NCI-H748 (cell line): ENCODE results near the gene ZFP1.

Experiments used
- DNase-seq: peaks from one replicate; lab custom pipeline; 2025; ENCODE audit not compliant: unreplicated experiment; lab: John Stamatoyannopoulos, UW

The ZFP1 gene

DNA sequence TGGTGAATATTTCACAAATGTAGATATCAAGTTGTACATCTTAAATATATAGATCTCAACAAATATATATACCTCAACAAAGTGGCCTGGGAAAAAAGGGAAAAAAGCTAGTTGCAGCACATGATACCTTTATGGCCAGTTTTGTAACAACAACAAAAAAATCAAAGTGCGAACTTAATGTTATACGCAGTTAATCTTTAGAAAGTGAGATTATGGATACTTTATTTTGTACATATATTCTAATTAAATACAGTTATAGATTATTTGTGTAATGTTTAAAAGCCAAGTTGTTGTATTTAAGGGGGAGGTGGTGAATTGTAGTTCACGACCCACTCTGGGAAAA lies 385 bp upstream of the ZFP1 start:
- no peak for DNase-seq

DNA sequence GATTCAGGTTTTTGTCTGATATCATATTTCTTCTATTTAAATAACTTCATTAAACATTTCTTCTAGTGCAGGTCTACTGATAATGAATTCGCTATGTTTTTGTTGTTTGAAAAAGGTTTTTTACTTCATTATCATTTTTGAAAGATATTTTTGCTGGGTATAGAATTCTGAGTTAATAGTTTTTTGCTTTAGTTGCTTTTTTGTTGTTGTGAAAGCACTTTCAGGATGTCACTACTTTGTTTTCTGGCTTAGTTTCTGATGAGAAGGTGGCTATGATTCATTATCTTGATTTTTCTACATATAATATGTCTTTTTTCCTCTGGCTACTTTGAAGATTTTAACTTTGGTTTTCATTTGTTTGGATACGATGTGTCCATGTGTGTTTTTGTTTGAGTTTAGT lies 3.5 kb downstream of the ZFP1 start:
- DNase-seq: no peak

DNA sequence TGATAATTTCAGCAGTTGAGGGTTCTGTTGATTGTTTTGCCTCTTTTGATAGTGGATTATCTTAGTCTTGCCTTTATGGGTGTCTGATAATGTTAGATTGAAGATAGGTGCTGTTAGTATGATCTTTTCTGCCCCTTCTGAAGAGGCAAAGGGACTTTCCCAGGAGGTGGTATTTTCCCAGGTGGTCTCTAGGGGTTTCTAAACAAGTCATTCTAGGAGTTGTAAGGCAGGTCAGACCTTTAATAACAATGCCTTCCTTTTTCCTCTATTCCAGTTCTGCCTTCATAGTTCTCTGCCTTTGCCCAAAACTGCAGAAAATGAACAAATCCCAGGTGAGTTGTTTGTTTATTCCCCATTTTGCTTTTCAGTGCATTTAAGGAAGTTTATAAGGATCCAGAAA lies 4.3 kb downstream of the ZFP1 start:
- no peak for DNase-seq

DNA sequence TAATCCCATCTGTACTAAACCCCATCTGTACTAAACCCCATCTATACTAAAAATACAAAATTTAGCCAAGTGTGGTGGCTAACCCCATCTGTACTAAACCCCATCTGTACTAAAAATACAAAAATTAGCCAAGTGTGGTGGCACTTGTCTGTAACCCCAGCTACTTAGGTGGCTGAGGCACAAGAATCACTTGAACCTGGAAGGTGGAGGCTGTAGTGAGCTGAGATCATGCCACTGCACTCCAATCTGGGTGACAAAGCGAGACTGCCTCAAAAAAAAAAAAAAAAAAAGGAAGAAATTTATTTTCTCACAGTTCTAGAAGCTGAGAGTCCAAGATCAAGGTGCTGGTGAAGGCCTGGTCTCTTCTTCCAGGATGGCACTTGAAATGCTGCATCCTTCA lies 12.1 kb downstream of the ZFP1 start:
- no peak for DNase-seq

DNA sequence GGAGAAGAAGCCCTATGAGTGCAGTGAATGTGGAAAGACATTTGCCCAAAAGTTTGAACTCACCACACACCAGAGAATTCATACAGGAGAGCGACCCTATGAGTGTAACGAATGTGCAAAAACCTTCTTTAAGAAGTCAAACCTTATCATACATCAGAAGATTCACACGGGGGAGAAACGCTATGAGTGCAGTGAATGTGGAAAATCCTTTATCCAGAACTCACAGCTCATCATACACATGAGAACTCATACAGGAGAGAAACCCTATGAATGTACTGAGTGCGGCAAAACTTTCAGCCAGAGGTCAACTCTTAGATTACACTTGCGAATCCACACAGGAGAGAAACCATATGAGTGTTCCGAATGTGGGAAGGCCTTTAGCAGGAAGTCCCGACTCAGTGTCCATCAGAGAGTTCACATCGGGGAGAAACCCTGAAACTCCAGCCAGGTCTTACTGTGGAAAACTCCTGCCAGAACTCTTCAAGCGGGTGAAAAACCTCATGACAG lies 21.6 kb downstream of the ZFP1 start:
- DNase-seq: no peak

DNA sequence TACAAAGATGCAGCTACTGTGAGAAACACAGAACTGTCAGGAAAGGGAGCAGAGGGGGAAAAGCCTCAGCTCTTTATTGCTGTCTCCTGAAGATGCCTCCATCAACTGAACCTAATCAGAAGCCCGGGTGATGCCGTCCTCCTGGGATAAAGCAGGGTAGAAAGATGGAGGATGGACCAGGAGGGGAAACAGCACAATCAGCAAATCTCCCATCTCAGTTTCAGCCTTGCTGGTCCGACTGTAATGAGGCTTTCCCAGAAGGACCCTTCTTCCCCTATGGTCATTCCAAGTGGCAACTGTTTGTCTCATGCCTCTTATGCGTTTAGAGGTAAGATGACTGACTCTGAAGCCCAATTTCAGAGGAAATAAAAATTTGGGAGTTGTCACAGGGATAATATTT lies 24.3 kb downstream of the ZFP1 start:
- DNase-seq: no peak

DNA sequence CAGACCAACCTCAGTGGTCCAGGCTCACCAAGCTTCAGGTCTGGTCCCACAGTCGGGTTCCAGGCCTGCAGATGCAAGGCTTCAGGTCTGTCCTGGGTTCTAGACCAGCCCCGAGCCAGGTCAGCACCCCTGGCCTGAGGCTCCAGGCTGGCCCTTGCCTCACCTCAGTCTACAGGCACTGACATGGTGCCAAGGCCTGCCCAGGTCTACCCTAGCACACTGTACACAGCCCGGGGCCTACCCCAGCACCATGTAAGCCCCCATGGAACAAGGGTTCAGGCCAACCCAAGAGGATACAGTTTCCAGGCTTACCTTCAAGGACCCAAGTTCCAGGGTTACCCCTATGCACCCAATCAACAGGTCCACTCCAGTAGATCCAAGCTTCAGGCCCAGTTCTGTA lies 26.8 kb downstream of the ZFP1 start:
- no peak for DNase-seq

DNA sequence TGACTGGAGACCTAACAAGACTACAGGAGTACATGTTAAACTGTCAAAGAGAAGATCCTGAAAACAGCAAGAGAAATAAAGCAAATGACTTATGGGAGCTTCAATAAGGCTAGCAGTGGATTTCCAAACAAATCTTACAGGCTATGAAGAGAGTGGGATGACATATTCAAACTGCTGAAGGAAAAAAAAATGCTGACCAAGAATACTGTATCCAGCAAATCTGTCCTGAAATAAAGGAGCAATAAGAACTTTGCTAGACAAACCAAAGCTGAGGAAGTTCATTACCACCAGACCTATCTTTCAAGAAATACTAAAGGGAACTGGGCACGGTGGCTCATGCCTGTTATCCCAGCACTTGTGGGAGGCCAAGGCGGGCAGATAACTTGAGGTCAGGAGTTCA lies 28.6 kb downstream of the ZFP1 start:
- DNase-seq: no peak

DNA sequence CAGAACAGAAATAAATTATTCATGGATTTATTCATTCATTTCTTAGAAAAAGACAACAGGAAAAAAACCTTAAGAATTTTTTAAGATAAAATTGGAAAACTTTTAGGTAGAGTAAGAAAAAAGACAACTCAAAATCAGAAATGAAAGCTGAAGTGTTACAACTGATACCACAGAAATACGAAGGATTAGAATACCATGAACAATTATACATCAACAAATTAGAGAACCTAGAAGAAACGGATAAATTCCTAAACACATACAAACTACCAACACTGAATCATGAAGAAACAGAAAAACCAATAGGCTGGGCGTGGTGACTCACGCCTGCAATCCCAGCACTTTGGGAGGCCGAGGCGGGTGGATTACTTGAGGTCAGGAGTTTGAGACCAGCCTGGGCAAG lies 30.9 kb downstream of the ZFP1 start:
- no peak for DNase-seq

DNA sequence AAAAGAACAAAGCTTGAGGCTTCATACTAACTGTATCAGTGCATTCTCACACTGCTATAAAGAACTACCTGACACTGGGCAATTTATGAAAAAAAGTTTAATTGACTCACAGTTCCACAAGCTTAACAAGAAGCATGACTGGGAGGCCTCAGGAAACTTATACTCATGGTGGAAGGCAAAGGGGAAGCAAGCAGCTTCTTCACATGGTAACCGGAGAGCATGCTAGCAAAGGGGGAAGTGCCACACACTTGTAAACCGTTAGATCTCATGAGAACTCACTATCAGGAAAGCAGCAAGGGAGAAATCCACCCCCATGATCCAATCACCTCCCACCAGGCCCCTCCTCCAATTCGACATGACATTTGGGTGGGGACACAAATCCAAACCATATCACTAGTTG lies 33.3 kb downstream of the ZFP1 start:
- no peak for DNase-seq

DNA sequence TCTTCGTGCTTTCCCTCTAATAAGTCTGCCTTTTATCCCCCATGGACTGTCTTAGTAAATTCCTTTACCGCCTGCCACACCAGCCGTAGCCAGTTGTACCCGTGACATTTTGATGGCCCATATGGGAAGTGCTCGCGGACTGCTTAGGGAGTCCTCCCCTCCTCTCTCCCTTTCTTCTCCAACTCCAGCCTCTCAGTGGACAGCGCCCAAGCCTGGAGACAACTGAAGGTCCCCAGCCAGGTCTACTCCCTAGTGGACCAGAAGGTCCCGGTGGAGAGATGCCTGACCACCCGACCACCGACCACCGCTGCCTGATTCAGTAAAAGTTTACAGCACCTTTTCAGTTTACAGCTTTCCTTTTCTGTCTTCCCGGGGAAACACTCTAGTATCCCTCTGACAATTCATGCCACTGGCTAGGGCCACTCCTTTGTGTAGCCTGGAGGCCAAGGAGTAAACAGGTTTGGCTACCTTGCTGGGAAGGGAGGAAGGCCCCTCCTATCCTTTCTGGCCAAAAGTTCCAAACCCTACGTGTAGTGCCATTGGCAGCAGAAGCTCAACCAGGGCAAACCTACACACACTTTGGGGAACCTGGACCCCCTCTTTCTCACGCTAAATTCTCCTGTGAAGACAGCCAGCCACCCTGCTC lies 40.6 kb downstream of the ZFP1 start:
- no peak for DNase-seq

DNA sequence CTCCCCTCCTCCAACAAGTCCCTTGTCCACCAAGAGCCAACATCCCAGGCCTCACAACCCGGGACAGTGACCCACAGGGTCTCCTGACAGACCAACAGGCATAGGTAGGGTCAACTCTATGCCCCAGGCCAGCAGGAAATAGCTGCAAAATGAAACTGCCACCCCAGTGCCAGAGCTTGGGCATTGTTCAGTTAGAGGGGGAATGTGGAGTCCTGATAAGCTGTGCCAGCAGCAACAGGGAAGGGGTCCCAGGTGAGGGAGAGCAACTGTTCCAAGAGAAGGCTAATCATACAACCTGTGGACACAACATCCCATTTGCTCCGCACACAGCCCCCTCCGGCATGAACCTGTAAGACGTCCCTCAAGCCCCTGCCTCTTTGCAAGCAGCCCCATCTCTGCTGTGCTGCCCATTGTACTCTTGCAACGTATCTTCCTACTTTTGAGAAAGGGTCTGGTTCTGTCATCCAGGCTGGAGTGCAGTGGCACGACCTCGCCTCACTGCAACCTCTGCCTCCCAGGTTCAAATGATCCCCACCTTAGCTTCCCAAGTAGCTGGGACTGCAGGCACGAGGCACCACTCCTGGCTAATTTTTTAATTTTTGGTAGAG lies 41.4 kb downstream of the ZFP1 start:
- no peak for DNase-seq

DNA sequence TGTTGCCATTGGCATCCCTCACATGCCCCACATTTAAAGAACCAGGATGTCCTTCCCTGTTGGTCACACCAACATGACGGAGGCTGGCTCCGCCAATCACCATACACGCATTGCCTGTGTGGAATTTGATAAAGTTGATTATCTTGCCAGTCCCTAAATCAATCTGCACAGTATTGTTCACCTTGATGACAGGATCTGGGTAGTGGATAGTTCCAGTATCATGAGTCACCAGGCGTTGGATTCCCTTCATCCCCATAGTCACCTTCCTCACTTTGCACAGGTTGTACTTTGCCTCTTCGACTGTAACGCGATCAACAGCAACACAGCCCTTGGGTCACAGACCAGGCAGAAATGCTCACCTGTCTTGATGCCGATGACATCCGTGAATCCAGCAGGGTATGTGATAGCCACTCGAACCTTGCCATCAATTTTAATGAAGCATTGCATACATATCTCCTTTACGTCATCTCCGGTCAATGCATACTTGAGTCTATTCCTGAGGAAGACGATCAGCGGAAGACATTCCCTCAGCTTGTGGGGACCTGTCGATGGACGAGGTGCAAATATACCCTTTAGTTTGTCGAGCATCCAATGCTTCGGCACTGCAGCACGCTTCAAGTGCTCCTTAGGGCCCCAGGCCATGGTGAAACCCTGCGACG lies 44.4 kb downstream of the ZFP1 start:
- DNase-seq: no peak

DNA sequence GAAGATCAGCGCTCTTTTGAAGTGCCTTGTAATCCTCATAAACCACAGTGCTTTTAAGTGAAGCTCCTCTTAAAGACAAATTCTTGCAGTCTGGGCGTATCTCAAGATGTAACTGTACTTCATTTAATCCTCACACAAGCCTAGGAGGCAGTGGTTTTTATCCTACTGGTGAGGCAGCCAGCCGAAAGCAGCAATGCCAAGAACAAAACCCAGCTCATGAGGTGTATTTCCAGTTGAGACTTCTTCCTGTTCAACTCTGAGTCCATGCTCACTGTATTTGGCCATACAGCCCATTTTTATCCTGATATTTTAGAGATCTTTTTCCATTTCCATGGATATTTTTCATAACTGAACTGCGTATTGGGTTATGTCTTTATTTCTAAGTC lies 44.9 kb downstream of the ZFP1 start:
- no peak for DNase-seq

DNA sequence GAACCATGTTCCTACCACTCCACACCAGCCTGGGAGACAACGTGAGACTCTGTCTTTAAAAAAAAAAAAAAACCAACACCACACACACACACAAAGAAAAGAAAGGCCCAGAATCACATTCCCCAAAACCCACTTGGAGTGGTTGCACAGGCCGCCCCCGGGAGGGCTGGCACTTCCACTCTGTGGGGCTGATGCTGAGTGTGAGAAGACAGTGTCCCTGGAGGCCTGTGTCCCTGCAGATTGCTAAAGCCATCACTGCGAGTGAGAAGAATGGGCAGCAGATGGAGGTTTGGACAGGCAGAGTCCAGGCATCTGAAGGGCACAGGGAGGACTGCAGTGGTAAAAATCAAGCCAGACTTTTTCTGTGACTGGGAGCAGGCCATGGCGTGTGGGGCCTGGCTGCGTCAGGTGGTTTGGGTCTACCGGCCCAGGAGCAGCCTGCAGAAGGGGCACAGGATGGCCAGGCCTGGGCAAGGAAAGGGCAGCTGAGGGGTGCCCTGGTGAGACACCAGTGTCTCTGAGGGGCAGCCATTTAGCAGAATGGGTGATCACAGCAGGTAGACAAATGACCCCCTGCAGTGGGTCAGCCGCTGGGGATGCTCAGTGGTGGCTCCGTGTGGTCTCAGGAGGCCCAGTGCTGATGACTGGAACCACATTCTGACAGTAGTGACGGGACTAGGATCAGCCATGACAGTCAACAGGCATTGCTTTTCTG lies 45.6 kb downstream of the ZFP1 start:
- no peak for DNase-seq

DNA sequence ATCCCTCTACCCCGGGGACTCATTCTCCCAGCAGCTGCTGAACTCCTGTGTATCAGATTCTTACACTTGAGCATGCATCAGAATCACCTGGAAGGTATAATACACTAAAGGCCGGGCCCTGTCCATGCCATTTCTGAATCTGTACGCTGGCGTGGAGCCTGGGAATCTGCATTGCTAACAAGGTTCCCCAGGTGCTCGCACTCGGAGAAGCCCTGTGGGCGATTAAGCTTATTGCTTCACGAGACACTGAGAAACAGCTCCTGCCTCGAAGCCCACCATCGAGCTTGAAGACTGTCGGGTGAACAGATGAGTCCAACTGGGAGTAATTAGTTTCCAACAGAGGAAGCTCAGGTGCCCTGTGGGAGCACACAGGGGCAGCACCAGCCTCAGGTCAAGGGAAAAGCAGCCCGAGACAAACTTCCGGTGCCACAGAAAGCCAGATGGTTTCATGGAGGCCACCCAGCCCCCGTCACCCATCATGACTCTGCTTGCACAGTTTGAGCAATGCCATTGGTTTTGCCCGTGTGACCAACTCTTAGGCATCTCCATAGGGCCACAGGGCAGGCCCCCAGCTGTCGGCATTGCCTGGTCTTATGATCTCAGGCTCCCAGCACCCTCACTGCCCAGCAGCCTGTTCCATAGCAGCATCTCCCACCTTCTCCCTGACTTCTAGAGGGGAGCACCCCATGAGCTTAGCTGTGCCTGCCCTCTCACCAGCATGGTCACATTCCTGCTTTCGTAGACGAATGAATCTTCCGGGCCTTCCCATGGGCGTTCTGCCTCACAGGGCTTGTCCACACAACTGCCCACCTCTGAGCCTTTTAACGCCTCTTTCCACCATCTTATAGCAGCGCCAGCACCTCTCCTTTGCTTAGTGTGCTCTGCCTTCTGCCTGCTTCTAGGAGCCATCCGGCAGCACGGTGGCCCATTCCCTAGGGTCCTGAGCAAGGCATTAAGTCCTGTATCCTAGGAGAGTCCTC lies 47.8 kb downstream of the ZFP1 start:
- DNase-seq: no peak

DNA sequence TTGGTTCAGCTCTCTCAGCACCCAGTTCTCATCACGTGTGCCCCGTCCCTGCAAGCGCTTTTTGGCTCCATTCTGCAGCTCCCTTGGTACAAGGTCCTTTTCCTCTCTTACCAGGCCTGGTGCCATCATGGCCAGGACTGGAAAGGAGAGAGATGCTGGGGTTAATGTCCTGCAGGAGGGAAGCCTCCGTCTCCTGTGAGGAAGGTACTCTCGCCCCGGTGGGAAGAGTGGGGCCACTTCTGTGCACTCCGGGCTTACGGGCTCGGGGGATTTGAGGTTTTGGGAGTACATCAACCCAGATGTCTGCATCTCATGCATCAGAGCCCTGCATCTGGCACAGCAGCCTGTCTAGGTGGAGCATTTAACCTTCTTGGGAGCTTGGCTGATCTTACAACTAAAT lies 48.5 kb downstream of the ZFP1 start:
- no peak for DNase-seq

DNA sequence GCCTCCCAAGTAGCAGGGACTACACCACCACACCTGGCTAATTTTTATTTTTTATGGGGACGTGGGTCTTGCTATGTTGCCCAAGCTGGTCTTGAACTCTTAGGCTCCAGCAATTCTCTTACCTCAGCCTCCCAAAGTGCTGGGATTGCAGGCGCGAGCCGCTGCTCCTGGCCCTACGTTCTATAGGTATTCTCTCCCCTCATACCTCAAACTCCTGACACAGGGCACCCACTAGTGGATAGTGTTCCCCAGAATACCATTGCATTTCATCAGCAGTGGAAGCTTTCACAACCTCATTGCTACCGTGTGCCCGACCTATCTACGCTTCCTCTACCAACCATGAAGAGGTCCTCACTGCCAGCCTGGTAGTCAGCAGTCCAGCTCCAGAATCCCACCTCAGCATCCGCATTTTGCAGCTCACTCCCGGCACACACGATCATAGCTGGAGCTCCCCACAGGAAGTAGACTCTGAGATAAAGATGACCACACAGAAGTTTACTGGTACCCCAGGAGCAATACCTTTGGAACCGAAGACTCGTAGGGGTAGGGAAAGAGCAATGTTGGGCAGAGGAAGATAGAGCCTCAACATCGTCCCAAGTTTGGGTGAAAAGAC lies 49.3 kb downstream of the ZFP1 start:
- DNase-seq: no peak

DNA sequence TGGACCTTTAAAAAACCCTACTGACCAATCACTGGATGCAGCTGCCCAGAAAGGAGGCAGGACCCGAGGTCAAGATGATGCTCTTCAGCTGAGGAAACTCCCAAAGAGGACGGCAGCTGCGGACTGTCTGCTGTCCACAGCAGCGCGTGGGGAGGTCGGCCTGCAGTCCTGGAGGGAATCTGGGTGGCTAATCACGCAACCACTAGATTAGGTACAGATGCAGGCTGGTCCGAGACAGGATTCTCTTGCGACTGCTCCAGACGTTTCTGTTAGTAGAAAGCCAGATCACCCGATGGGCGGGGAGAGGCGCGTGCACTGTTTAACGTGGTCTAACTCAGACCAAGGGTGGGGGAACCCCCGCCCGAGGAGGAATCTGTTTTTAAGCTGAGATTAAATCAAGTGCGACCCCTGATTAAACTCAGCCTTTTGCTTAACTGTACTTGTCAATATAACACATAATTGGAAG lies 49.8 kb downstream of the ZFP1 start:
- peak; percentile 7 for DNase-seq

DNA sequence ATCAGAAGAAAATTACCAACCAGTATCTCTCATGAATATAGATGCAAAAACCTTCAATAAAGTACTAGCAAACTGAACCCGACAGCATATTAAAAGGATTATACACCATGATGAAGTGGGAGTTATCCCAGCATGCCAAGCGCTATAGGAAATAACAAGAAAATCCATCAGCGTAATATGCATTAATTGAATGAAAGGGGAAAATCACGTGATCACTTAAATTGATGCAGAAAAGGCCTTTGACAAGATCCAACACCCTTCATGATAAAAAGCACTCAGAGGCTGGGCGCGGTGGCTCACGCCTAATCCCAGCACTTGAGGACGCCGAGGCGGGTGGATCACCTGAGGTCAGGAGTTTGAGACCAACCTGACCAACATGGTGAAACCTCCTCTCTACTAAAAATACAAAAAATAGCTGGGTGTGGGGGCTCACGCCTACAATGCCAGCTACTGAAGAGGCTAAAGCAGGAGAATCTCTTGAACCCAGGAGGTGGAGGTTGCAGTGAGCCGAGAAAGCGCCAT lies 53.8 kb downstream of the ZFP1 start:
- DNase-seq: no peak
